Measurements from ENCODE around the gene SNX1. TPM values are rescaled to one million over a fixed set of nuclear protein-coding genes. Genes with fewer than 3 reads are reported as not detected.
A peak's percentile ranks its signal among the peaks of the same experiment; 100 is the strongest.

SNX1 gene
- total and polyA plus RNA-seq, 2 of the 8 experiments (the other 6 are each of a cell fraction or from before 2014, with no cell fraction given), result 27.9 to 59.8 TPM

DNA sequence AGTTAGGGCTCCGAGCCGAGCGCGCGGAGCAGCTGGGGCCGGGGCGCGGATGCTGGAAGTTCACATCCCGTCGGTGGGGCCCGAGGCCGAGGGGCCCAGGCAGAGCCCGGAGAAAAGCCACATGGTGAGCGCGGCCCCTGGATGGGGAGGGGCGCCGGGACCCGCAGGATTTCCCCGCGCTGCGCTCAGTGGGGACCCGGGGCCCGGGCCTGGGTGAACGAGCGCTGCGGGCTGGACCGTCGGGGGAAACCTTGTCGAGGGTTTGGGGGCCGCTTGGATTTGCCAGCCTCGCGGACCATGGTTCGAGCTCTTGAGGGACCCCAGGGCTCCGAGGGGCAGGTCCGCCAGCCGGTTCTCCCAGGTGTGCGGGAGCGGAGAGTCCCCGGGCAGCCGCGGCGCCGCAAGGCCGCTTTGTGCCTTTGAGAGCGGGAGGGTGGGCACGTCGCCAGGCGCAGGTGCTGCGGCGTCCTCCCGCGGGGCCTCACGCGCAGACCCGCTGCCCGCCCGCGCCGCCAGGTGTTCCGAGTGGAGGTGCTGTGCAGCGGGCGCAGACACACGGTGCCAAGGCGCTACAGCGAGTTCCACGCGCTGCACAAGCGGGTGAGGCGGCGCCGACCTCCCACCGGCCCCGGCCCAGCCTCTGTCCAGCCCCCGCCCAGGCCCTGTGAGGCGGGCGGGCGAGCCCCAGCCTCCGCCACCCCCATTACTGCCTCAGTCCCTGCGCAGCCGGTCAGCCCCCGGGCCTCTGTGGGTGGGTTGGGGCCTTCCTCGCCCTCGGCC lies 56.1 kb downstream of the SNX1 start, which contains the start of gene SNX22:
SNX22 (plus strand) TSS at position 5 of the 780 bp plus-strand sequence; CDS start at position 50, 45 bp downstream.
- peaks cover 11 to 21% (median 15%) of the 10 kb centered on the region in 4 experiments; a peak in 7 of 8 replicates for H3K36me3 ChIP-seq (ENCODE audit: control insufficient read depth in 2 of 4, insufficient read depth in 4 of 4, low read length in 3 of 4)
- H2BK12ac ChIP-seq (ENCODE audit: low read depth, low read length), result no peak within 1 kb of the TSS
- H3K23me2 ChIP-seq (ENCODE audit: low read depth, low read length), result peaks cover 9% of the 10 kb centered on the region; the same call in 1 of the 2 replicates
- H3K9me3 ChIP-seq (ENCODE audit: insufficient read depth in 2 of 2, low read depth in 1 of 2, low read length in 1 of 2), result no peaks in the 10 kb centered on the region
- H3K18ac ChIP-seq (ENCODE audit: extremely low read depth, low read length), result peak within 1 kb of the TSS; percentile 71
- DNase-seq (ENCODE audit: low read depth in 1 of 2, low spot score in 2 of 2) (peak in 1 of 2 experiments; percentile 78), FAIRE-seq (no peak)
- peaks cover 0 to 18% (median 14%) of the 10 kb centered on the region in 4 experiments; a peak in 5 of 7 replicates for H3K27me3 ChIP-seq (replicated peaks in 1 of 4; ENCODE audit: control insufficient read depth in 3 of 4, extremely low read depth in 1 of 4, insufficient read depth in 3 of 4, low read length in 3 of 4)
- H2BK120ac ChIP-seq (replicated peaks; ENCODE audit: low read depth, low read length), result no peak within 1 kb of the TSS
- H3K14ac ChIP-seq (ENCODE audit: insufficient read length), result no peak within 1 kb of the TSS
- H4K5ac ChIP-seq (ENCODE audit: insufficient read length, low read depth, low read length), result no peak within 1 kb of the TSS
- H3K4me3 ChIP-seq (ENCODE audit: extremely low read depth in 1 of 4, insufficient read depth in 2 of 4, low read depth in 3 of 4, low read length in 4 of 4), result peak within 1 kb of the TSS; percentile 54 to 93 (median 74)
- peak within 1 kb of the TSS in 3 of 4 experiments; percentile 20 to 89 (median 46); a peak in 4 of 7 replicates for H3K9ac ChIP-seq (replicated peaks in 1 of 4; ENCODE audit: extremely low read depth in 1 of 4, low read depth in 3 of 4, low read length in 3 of 4)
- peak within 1 kb of the TSS; percentile 92; the same call in 1 of the 2 replicates for H2BK15ac ChIP-seq (ENCODE audit: low read length)
- H3K79me2 ChIP-seq (ENCODE audit: control insufficient read depth in 1 of 2, insufficient read depth in 2 of 2, low read length in 2 of 2), result no peaks in the 10 kb centered on the region
- H3K4me1 ChIP-seq (replicated peaks in 1 of 4; ENCODE audit: control insufficient read depth in 3 of 4, insufficient read depth in 4 of 4, low read length in 3 of 4), result peaks cover 0 to 12% (median 8%) of the 10 kb centered on the region in 4 experiments; a peak in 6 of 7 replicates
- H4K8ac ChIP-seq (ENCODE audit: extremely low read depth, insufficient read depth, low read length), result peak within 1 kb of the TSS; percentile 41
- H4K20me1 ChIP-seq (replicated peaks in 1 of 2; ENCODE audit: control insufficient read depth in 1 of 2, insufficient read depth in 2 of 2, low read length in 2 of 2), result peaks cover 10 to 12% of the 10 kb centered on the region in 2 experiments
- 1% methylated on average over 45 of the region's 83 CpGs; no CpG with 5 or more reads in 1 of the 2 experiments for WGBS, 2 experiments (ENCODE audit: extremely low coverage in 1 of 2, insufficient coverage in 1 of 2, insufficient read length in 1 of 2, insufficient replicate concordance in 2 of 2, low coverage in 1 of 2, low lambda C conversion rate in 2 of 2, missing lambda C conversion rate in 1 of 2)
- no peak within 1 kb of the TSS for H2AK5ac ChIP-seq (ENCODE audit: low read depth, low read length)
- no peak within 1 kb of the TSS for H2BK20ac ChIP-seq (ENCODE audit: low read length)
- CTCF ChIA-PET (ENCODE audit: partially characterized antibody), result interaction anchor here (0.6 to 3.2 kb wide), 4 partner anchors 10 to 374 kb away, joined by 3 to 23 read pairs (median 8); partner anchors contain the start of gene PPIB
- peak within 1 kb of the TSS; percentile 99; the same call in 1 of the 2 replicates for H2AFZ ChIP-seq (ENCODE audit: low read length)
- POLR2A ChIA-PET (ENCODE audit: partially characterized antibody), result interaction anchor here (0.6 to 3.0 kb wide), 5 partner anchors 11 to 534 kb away, joined by 3 to 34 read pairs (median 4); partner anchors contain the start of genes CIAO2A and PPIB
- no peak within 1 kb of the TSS for H3K4ac ChIP-seq (replicated peaks; ENCODE audit: insufficient read length, low read depth, low read length)
- no peak within 1 kb of the TSS for H2BK5ac ChIP-seq (ENCODE audit: low read depth, low read length)
- H3K23ac ChIP-seq (ENCODE audit: insufficient read length), result no peak within 1 kb of the TSS
- peak within 1 kb of the TSS; percentile 27 for H3K56ac ChIP-seq (replicated peaks; ENCODE audit: insufficient read length, low read depth, low read length)
- H4K91ac ChIP-seq (replicated peaks; ENCODE audit: insufficient read length, low read length), result no peak within 1 kb of the TSS
- H3K27ac ChIP-seq (ENCODE audit: low read depth, low read length), result no peak within 1 kb of the TSS
- H3K79me1 ChIP-seq (ENCODE audit: low read depth, low read length), result no peaks in the 10 kb centered on the region
- H3K4me2 ChIP-seq (ENCODE audit: insufficient read depth in 1 of 2, low read depth in 2 of 2, low read length in 2 of 2), result peak within 1 kb of the TSS; percentile 61 to 99
- TF ChIP-seq TEAD4 (IDR thresholded peaks at IDR 0.05; ENCODE audit: low read depth, low read length) (no peak), CREB1 (IDR thresholded peaks at IDR 0.05) (no peak)

Data from H1 (cell line).